GM23338 (cell line): ENCODE data around the gene LMBR1L. TPM values are rescaled to one million over a fixed set of nuclear protein-coding genes. Genes with fewer than 3 reads are reported as not detected.

Experiments
- ATAC-seq: fragments of 200-7000 bp; cut with Tn5 transposase; 3 replicates; pipeline ENCODE4 v1.9.1; 2020
- DNase-seq: peaks from one replicate; pipeline ENCODE4 v3.0.0-alpha.2; 2015; ENCODE audit warnings: low spot score
- H2AFZ ChIP-seq: fragments of 200-600 bp; sonication (generic); 2 replicates; pipeline ENCODE4 v1.8.0; 2016; ENCODE audit warnings: antibody characterized with exemption, mild to moderate bottlenecking, moderate library complexity
- H3F3A ChIP-seq: fragments of 200-600 bp; sonication (generic); replicated peaks from 2 replicates; pipeline ENCODE4 v1.8.0; 2017; ENCODE audit warnings: antibody characterized with exemption, mixed run types, low read depth
- H3K27ac ChIP-seq: fragments of 200-600 bp; sonication (generic); 2 replicates; pipeline ENCODE4 v1.6.1; 2016; ENCODE audit warnings: low read depth
- H3K27me3 ChIP-seq: fragments of 200-600 bp; sonication (generic); 2 replicates; pipeline ENCODE4 v1.8.0; 2016; ENCODE audit warnings: mild to moderate bottlenecking, mixed run types, moderate library complexity; ENCODE audit not compliant: insufficient read depth
- H3K36me3 ChIP-seq: fragments of 200-600 bp; sonication (generic); 2 replicates; pipeline ENCODE4 v1.8.0; 2016; ENCODE audit warnings: mild to moderate bottlenecking; ENCODE audit not compliant: insufficient read depth
- H3K4me1 ChIP-seq: fragments of 200-600 bp; sonication (generic); 2 replicates; pipeline ENCODE4 v1.8.0; 2016; ENCODE audit warnings: mild to moderate bottlenecking, moderate library complexity; ENCODE audit not compliant: insufficient read depth
- H3K4me2 ChIP-seq: fragments of 200-600 bp; sonication (generic); 2 replicates; pipeline ENCODE4 v1.7.1; 2017; ENCODE audit warnings: mixed run types
- H3K4me3 ChIP-seq: fragments of 200-600 bp; sonication (generic); 2 replicates; pipeline ENCODE4 v1.6.1; 2016; ENCODE audit warnings: mixed run types
- H3K79me2 ChIP-seq: fragments of 200-600 bp; sonication (generic); replicated peaks from 2 replicates; pipeline ENCODE4 v1.8.0; 2017; ENCODE audit warnings: mild to moderate bottlenecking; ENCODE audit not compliant: insufficient read depth
- H3K9me2 ChIP-seq: fragments of 200-600 bp; sonication (generic); 2 replicates; pipeline ENCODE4 v1.8.0; 2017; ENCODE audit not compliant: insufficient read depth
- H4K20me1 ChIP-seq: fragments of 200-600 bp; sonication (generic); replicated peaks from 2 replicates; pipeline ENCODE4 v1.8.0; 2017; ENCODE audit warnings: mild to moderate bottlenecking; ENCODE audit not compliant: insufficient read depth
- H3K27ac Mint-ChIP-seq: 2 replicates; pipeline ENCODE4 v1.8.0; 2020; ENCODE audit warnings: inconsistent platforms, mild to moderate bottlenecking, moderate library complexity, mixed read lengths
- H3K27me3 Mint-ChIP-seq: 3 replicates; pipeline ENCODE4 v1.8.0; 2022; ENCODE audit warnings: low read depth, mild to moderate bottlenecking, moderate library complexity, mixed read lengths, inconsistent platforms; ENCODE audit not compliant: insufficient read depth, poor library complexity
- H3K36me3 Mint-ChIP-seq: 3 replicates; pipeline ENCODE4 v1.8.0; 2021; ENCODE audit warnings: low read depth, mild to moderate bottlenecking, inconsistent platforms, moderate library complexity, mixed read lengths
- H3K4me1 Mint-ChIP-seq: 3 replicates; pipeline ENCODE4 v1.8.0; 2020; ENCODE audit warnings: mild to moderate bottlenecking, inconsistent platforms, mixed read lengths
- H3K4me3 Mint-ChIP-seq: 3 replicates; pipeline ENCODE4 v1.8.0; 2021; ENCODE audit warnings: moderate library complexity, mild to moderate bottlenecking, inconsistent platforms, mixed read lengths
- H3K9me3 Mint-ChIP-seq: 3 replicates; pipeline ENCODE4 v1.8.0; 2020; ENCODE audit warnings: moderate library complexity, mild to moderate bottlenecking, inconsistent platforms, mixed read lengths
- CREB1 ChIP-seq: fragments of 250-450 bp; sonication (Bioruptor Pico); IDR thresholded peaks from 2 replicates; pipeline ENCODE4 v1.5.0; 2020; ENCODE audit warnings: low read depth, mild to moderate bottlenecking, moderate library complexity
- ETS1 ChIP-seq: IDR thresholded peaks from 2 replicates; pipeline ENCODE4 v1.6.1; 2016; ENCODE audit warnings: antibody characterized with exemption
- EZH2 ChIP-seq: fragments of 200-600 bp; sonication (generic); IDR thresholded peaks from one replicate; pipeline ENCODE4 v1.8.0; 2017; ENCODE audit warnings: antibody characterized with exemption, mild to moderate bottlenecking, low read depth; ENCODE audit not compliant: unreplicated experiment
- EZH2phosphoT487 ChIP-seq: fragments of 200-600 bp; sonication (generic); IDR thresholded peaks from one replicate; pipeline ENCODE4 v1.8.1; 2018; ENCODE audit warnings: antibody characterized with exemption; ENCODE audit not compliant: unreplicated experiment
- JUNB ChIP-seq: IDR thresholded peaks from one replicate; pipeline ENCODE4 v1.6.1; 2016; ENCODE audit warnings: antibody characterized with exemption; ENCODE audit not compliant: unreplicated experiment
- NANOG ChIP-seq: IDR thresholded peaks from 2 replicates; pipeline ENCODE4 v1.6.1; 2016; ENCODE audit warnings: antibody characterized with exemption, borderline replicate concordance
- POLR2AphosphoS5 ChIP-seq: IDR thresholded peaks from 2 replicates; pipeline ENCODE4 v1.6.1; 2016; ENCODE audit warnings: antibody characterized with exemption, low read depth
- REST ChIP-seq: IDR thresholded peaks from one replicate; pipeline ENCODE4 v1.6.1; 2018; ENCODE audit warnings: antibody characterized with exemption; ENCODE audit not compliant: unreplicated experiment
- STAT1 ChIP-seq: IDR thresholded peaks from one replicate; pipeline ENCODE4 v1.6.1; 2016; ENCODE audit warnings: antibody characterized with exemption; ENCODE audit not compliant: unreplicated experiment
- ZNF114 ChIP-seq: fragments of 250-450 bp; sonication (Bioruptor Pico); IDR thresholded peaks from 2 replicates; pipeline ENCODE4 v1.5.0; 2020; ENCODE audit warnings: mild to moderate bottlenecking, moderate library complexity
- ZNF331 ChIP-seq: fragments of 250-450 bp; sonication (Bioruptor Pico); IDR thresholded peaks from 2 replicates; pipeline ENCODE4 v1.5.0; 2020; ENCODE audit warnings: low read depth, mild to moderate bottlenecking, moderate library complexity
- ZNF462 ChIP-seq: fragments of 250-450 bp; sonication (Bioruptor Pico); IDR thresholded peaks from 2 replicates; pipeline ENCODE4 v1.5.0; 2020; ENCODE audit warnings: mild to moderate bottlenecking, moderate library complexity
- polyA plus RNA-seq: library from polyadenylated mRNA; unstranded; fragments of >200 nt; fragmentation: Nextera tagmentation; extraction: Ambion mirVana; gene quantifications from 2 replicates; pipeline ENCODE4 v1.2.1, GENCODE V29; 2016
- total RNA-seq: library from RNA; depleted of rRNA; stranded (reverse); fragments of >200 nt; shearing (Covaris generic); gene quantifications from 2 replicates; pipeline ENCODE4 v1.2.3, GENCODE V29; 2014
- TF ChIP-seq, protein P1 (sequence below), 2 experiments: fragments of 200-600 bp in 1 of 2; sonication (generic) in 1 of 2; conservative IDR thresholded peaks; 2 replicates each; pipeline versions ENCODE4 v1.5.1 to v1.6.1; 2016 to 2017; ENCODE audit warnings: antibody characterized with exemption in 2 of 2, low read depth in 2 of 2, mild to moderate bottlenecking in 2 of 2, moderate library complexity in 1 of 2

LMBR1L gene
- total and polyA plus RNA-seq, 2 experiments from 2014 or later = 19.8 to 57.0 TPM

DNA sequence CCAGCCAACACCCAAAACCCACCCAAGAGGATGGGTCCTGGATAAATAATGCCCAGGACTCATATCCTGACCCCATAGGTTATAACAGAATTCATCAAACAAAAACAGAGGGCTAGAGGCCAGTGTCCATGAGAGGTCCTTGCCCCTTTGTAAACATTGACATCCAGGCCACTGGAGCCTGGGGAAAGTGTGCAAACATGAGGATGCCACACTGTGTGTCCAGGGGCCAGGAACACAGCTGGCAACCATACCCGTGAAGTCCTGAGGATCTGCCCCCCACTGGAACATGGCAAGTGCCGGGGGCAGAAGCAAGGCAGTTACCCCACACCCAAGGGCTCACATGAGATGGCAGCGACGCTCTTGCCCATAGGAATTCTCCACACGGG lies 45.9 kb downstream of the LMBR1L start:
- peaks cover 7% of the 10 kb centered on the region for H3K27me3 ChIP-seq
- H3K79me2 ChIP-seq = peaks cover 3% of the 10 kb centered on the region
- Mint-ChIP-seq H3K9me3 (no peaks in the 10 kb centered on the region; the same call in 2 of the 3 replicates), H3K27ac (no peak overlapping the region), H3K36me3 (0 out of 3 replicates have a peak, but pooled peaks cover 4% of the 10 kb centered on the region), H3K4me1 (peaks cover 16% of the 10 kb centered on the region; the same call in 2 of the 3 replicates), H3K27me3 (peaks cover 20% of the 10 kb centered on the region), H3K4me3 (no peak overlapping the region)
- no peaks in the 10 kb centered on the region for H3K9me2 ChIP-seq
- peaks cover 6% of the 10 kb centered on the region; the same call in 1 of the 2 replicates for H3K4me1 ChIP-seq
- DNase-seq (no peak), ATAC-seq (no peak)
- H3K27ac ChIP-seq = no peak overlapping the region
- H3K36me3 ChIP-seq = no peaks in the 10 kb centered on the region
- TF ChIP-seq ZNF114 (no peak), REST (no peak), EZH2phosphoT487 (no peak), NANOG (no peak), ZNF331 (CRISPR knock-in tag) (no peak), STAT1 (no peak), JUNB (no peak), CREB1 (CRISPR knock-in tag) (no peak), ETS1 (no peak), POLR2AphosphoS5 (no peak), ZNF462 (no peak), EZH2 (no peak)
- TF ChIP-seq, protein P1, sequence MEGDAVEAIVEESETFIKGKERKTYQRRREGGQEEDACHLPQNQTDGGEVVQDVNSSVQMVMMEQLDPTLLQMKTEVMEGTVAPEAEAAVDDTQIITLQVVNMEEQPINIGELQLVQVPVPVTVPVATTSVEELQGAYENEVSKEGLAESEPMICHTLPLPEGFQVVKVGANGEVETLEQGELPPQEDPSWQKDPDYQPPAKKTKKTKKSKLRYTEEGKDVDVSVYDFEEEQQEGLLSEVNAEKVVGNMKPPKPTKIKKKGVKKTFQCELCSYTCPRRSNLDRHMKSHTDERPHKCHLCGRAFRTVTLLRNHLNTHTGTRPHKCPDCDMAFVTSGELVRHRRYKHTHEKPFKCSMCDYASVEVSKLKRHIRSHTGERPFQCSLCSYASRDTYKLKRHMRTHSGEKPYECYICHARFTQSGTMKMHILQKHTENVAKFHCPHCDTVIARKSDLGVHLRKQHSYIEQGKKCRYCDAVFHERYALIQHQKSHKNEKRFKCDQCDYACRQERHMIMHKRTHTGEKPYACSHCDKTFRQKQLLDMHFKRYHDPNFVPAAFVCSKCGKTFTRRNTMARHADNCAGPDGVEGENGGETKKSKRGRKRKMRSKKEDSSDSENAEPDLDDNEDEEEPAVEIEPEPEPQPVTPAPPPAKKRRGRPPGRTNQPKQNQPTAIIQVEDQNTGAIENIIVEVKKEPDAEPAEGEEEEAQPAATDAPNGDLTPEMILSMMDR (conservative IDR thresholded peaks at IDR 0.05; ENCODE audit: low read depth in 2 of 2) = no peak
- H3K4me3 ChIP-seq = no peak overlapping the region
- no peak overlapping the region for H3K4me2 ChIP-seq
- no peaks in the 10 kb centered on the region for H4K20me1 ChIP-seq
- no peak overlapping the region for H2AFZ ChIP-seq
- 0 out of 2 replicates have a peak, but pooled peaks cover 3% of the 10 kb centered on the region for H3F3A ChIP-seq
